Neural progenitor cell (in vitro differentiated cells): ENCODE measurements around the gene ARHGEF4. TPM values are rescaled to one million over a fixed set of nuclear protein-coding genes. Genes with fewer than 3 reads are reported as not detected.

ENCODE experiments used
- DNase-seq: peaks from one replicate; pipeline ENCODE4 v3.0.0-alpha.2; 2016; ENCODE audit warnings: low spot score
- H2AFZ ChIP-seq: fragments of 200-600 bp; sonication (generic); replicated peaks from 2 replicates; pipeline ENCODE4 v1.6.1; 2016; ENCODE audit warnings: antibody characterized with exemption
- H3F3A ChIP-seq: fragments of 200-600 bp; sonication (generic); 2 replicates; pipeline ENCODE4 v1.6.1; 2016; ENCODE audit warnings: antibody characterized with exemption, low read depth
- H3K27ac ChIP-seq: fragments of 200-600 bp; sonication (generic); 2 replicates; pipeline ENCODE4 v1.5.1; 2016; ENCODE audit warnings: mild to moderate bottlenecking
- H3K27me3 ChIP-seq: fragments of 200-600 bp; sonication (generic); 2 replicates; pipeline ENCODE4 v1.6.1; 2016; ENCODE audit warnings: mild to moderate bottlenecking, moderate library complexity
- H3K36me3 ChIP-seq: fragments of 200-600 bp; sonication (generic); 2 replicates; pipeline ENCODE4 v1.5.1; 2016
- H3K4me1 ChIP-seq: fragments of 200-600 bp; sonication (generic); 2 replicates; pipeline ENCODE4 v1.6.1; 2016; ENCODE audit warnings: mixed run types
- H3K4me2 ChIP-seq: fragments of 200-600 bp; sonication (generic); 2 replicates; pipeline ENCODE4 v1.6.1; 2016
- H3K4me3 ChIP-seq: fragments of 200-600 bp; sonication (generic); 2 replicates; pipeline ENCODE4 v1.5.1; 2016
- H3K79me2 ChIP-seq: fragments of 200-600 bp; sonication (generic); 2 replicates; pipeline ENCODE4 v1.6.1; 2016; ENCODE audit warnings: low read depth
- H3K9ac ChIP-seq: fragments of 200-600 bp; sonication (generic); 2 replicates; pipeline ENCODE4 v1.6.1; 2016
- H3K9me3 ChIP-seq: fragments of 200-600 bp; sonication (generic); 2 replicates; pipeline ENCODE4 v1.5.1; 2016; ENCODE audit warnings: low read depth
- H4K20me1 ChIP-seq: fragments of 200-600 bp; sonication (generic); 2 replicates; pipeline ENCODE4 v1.6.1; 2016; ENCODE audit warnings: low read depth
- H3K27ac Mint-ChIP-seq: 3 replicates; pipeline ENCODE4 v1.8.0; 2021; ENCODE audit warnings: mixed read lengths
- H3K27me3 Mint-ChIP-seq: 2 replicates; pipeline ENCODE4 v1.8.0; 2022; ENCODE audit warnings: low read depth, mild to moderate bottlenecking, inconsistent platforms, moderate library complexity, mixed read lengths; ENCODE audit not compliant: insufficient read depth
- H3K36me3 Mint-ChIP-seq: 3 replicates; pipeline ENCODE4 v1.8.0; 2021; ENCODE audit warnings: mixed read lengths
- H3K4me1 Mint-ChIP-seq: 3 replicates; pipeline ENCODE4 v1.8.0; 2021; ENCODE audit warnings: mixed read lengths
- H3K4me3 Mint-ChIP-seq: 3 replicates; pipeline ENCODE4 v1.8.0; 2021; ENCODE audit warnings: mild to moderate bottlenecking, moderate library complexity, mixed read lengths
- H3K9me3 Mint-ChIP-seq: 3 replicates; pipeline ENCODE4 v1.8.0; 2020; ENCODE audit warnings: mixed read lengths
- CTCF ChIP-seq: fragments of 200-600 bp; sonication (generic); IDR thresholded peaks from 2 replicates; pipeline ENCODE4 v1.5.1; 2017; ENCODE audit warnings: antibody characterized with exemption, mild to moderate bottlenecking
- EZH2 ChIP-seq: fragments of 200-600 bp; sonication (generic); IDR thresholded peaks from 2 replicates; pipeline ENCODE4 v1.6.1; 2017; ENCODE audit warnings: antibody characterized with exemption, mild to moderate bottlenecking, moderate library complexity
- EZH2phosphoT487 ChIP-seq: fragments of 200-600 bp; sonication (generic); IDR thresholded peaks from 2 replicates; pipeline ENCODE4 v1.6.1; 2017; ENCODE audit warnings: antibody characterized with exemption
- total RNA-seq: library from RNA; depleted of rRNA; stranded (reverse); fragments of >200 nt; gene quantifications from 2 replicates; pipeline ENCODE4 v1.2.3, GENCODE V29; 2015; ENCODE audit warnings: low replicate concordance

The ARHGEF4 gene
- total RNA-seq, 1 donor from 2014 or later: 22.8 TPM

GRCh38 chr2:131052741-131053263, 216.1 kb downstream of the ARHGEF4 start:
- Histone ChIP-seq H3K27ac (no peak overlapping the region), H2AFZ (no peak overlapping the region), H3K4me2 (no peak overlapping the region), H3K4me3 (no peak overlapping the region), H3K9ac (no peak overlapping the region), H3F3A (peaks cover 4% of the 10 kb centered on the region), H3K9me3 (no peaks in the 10 kb centered on the region), H3K36me3 (peaks cover 3% of the 10 kb centered on the region), H3K4me1 (no peaks in the 10 kb centered on the region), H3K79me2 (peaks cover 66% of the 10 kb centered on the region), H3K27me3 (no peaks in the 10 kb centered on the region), H4K20me1 (peaks cover 91% of the 10 kb centered on the region)
- Mint-ChIP-seq H3K4me3 (no peak overlapping the region), H3K36me3 (peaks cover 58% of the 10 kb centered on the region), H3K27me3 (no peaks in the 10 kb centered on the region), H3K9me3 (no peaks in the 10 kb centered on the region), H3K27ac (no peak overlapping the region), H3K4me1 (no peaks in the 10 kb centered on the region)
- TF ChIP-seq CTCF: no peak
- TF ChIP-seq EZH2phosphoT487: no peak
- TF ChIP-seq EZH2: no peak
- DNase-seq: no peak

DNA sequence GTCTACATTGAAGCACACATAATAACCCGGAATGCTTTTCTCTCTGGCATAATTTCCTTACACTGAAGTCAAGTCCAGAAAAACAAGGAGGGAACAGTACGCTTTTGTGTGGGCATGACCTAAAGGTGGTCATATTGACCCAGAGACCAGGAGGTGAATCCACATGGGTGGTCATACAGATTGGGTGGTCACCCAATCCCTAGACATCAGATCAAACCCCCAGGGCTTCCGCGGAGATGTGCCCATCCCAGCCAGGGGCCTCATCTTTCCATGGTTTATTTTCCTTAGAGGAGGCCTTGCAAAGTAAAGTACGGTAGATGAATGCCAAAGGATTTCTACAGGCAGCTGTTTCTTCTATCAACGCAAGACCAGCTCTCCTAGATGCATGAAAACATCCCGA, 217.8 kb downstream of the ARHGEF4 start:
- no peak overlapping the region for H3K4me3 Mint-ChIP-seq
- no peak overlapping the region for H3K9ac ChIP-seq
- H3K4me2 ChIP-seq: no peak overlapping the region
- no peak for TF ChIP-seq EZH2phosphoT487
- TF ChIP-seq EZH2: no peak
- TF ChIP-seq CTCF: no peak
- H3K4me1 Mint-ChIP-seq: peaks cover 7% of the 10 kb centered on the region
- no peak overlapping the region for H3K27ac Mint-ChIP-seq
- no peak overlapping the region for H3K27ac ChIP-seq
- peaks cover 79% of the 10 kb centered on the region for H3K79me2 ChIP-seq
- H3K9me3 Mint-ChIP-seq: no peaks in the 10 kb centered on the region
- no peaks in the 10 kb centered on the region for H3F3A ChIP-seq
- no peaks in the 10 kb centered on the region for H3K27me3 Mint-ChIP-seq
- H3K4me1 ChIP-seq: no peaks in the 10 kb centered on the region
- peaks cover 54% of the 10 kb centered on the region for H3K36me3 Mint-ChIP-seq
- H3K4me3 ChIP-seq: no peak overlapping the region
- peaks cover 3% of the 10 kb centered on the region for H3K36me3 ChIP-seq
- H3K9me3 ChIP-seq: no peaks in the 10 kb centered on the region
- DNase-seq: no peak
- no peaks in the 10 kb centered on the region for H3K27me3 ChIP-seq
- no peak overlapping the region for H2AFZ ChIP-seq
- peaks cover 91% of the 10 kb centered on the region for H4K20me1 ChIP-seq

- Histone ChIP-seq H3K4me2 (no peak overlapping the region), H4K20me1 (peaks cover 92% of the 10 kb centered on the region), H2AFZ (no peak overlapping the region), H3K27me3 (no peaks in the 10 kb centered on the region), H3K9ac (no peak overlapping the region), H3K9me3 (no peaks in the 10 kb centered on the region), H3F3A (no peaks in the 10 kb centered on the region), H3K27ac (no peak overlapping the region), H3K79me2 (peaks cover 80% of the 10 kb centered on the region), H3K36me3 (peaks cover 3% of the 10 kb centered on the region), H3K4me3 (no peak overlapping the region), H3K4me1 (no peaks in the 10 kb centered on the region)
- Mint-ChIP-seq H3K27me3 (peaks cover 2% of the 10 kb centered on the region), H3K4me3 (no peak overlapping the region), H3K4me1 (peaks cover 9% of the 10 kb centered on the region), H3K36me3 (peaks cover 48% of the 10 kb centered on the region), H3K27ac (no peak overlapping the region), H3K9me3 (no peaks in the 10 kb centered on the region)
- TF ChIP-seq EZH2phosphoT487 (no peak), EZH2 (no peak), CTCF (no peak)
- DNase-seq: no peak
Measured at GRCh38 chr2:131055169-131056065, 218.7 kb downstream of the ARHGEF4 start.
